ENCODE measurements around the gene NRP2.
A peak's percentile ranks its signal among the peaks of the same experiment; 100 is the strongest.

NRP2 gene

GRCh38 chr2:205660521-205661124 is 21.7 kb upstream of the NRP2 start:
- no peak for DNase-seq (ENCODE audit: low read depth in 2 of 2)

DNA sequence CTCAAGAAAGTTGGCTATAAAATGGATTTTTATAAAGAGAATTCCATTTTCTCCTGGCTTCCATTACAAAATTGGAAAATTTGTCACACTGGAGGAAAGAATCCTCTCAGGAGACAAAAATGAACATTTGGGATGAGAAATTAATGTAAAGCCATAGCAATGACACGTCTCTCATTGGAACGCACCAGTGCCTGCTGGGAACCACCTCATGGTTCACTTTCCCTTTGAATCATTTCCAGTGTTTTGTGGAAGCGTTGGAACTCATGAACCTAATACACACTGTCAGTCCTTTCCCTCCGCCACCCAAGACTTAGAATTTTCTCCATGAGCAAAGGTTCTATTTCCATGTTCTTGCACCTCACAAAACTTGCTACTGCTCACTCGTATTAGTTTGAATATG is 21.0 kb upstream of the NRP2 start:
- no peak for DNase-seq (ENCODE audit: low read depth in 2 of 2)

DNA sequence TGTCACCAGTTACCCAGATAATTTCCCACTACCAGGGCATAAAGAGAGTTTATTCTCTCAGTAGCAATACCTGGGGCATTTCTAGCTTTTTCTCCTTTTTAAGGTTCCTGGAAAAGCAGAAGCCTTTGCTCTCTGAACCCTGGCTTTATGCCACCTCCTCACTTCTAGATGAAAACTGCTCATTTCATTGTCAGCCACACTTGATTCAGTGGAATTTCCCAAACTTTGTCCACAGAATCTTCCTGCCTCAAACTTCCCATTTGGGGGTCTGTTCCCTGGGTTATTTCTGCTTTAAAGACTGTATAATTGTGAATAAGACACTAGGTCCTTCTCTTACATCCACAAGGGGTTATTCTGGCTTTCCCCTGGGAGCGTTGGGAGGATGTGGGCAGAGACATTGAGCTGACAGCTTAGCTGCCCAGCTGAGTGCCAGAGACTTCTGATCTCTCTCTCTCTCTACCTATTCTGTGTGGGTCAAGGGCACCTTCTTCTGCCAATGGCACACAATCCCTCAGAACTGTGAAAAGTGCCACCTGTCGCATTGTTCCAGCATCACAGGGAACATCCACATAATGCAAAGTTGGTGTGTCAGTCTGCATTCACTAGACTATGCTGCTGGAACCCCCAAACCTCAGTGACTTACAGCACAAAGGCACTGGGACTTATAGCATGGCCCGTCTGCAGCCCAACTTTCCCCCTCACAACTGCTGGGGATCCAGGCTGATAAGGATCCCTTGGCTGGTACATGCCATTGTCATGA is 19.9 kb upstream of the NRP2 start:
- DNase-seq (ENCODE audit: low read depth in 2 of 2): no peak

DNA sequence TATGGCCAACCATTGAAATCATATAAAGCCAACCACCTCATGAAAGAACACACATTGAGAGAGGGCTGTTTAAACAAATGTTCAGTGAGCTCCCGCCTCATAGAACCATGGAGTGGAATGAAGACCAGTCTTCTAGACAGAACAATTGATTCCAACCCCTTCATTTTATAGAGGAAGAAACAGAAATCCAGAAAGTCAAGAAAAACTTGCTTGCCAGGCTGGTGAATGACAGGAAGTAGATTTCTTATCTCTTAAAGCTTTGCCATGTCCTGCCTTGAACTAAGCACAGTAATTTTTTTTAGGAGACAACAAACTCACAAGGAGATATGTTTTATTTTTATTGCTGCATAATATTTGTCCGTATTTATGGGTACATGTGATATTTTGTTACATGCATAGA is 16.5 kb upstream of the NRP2 start:
- no peak for DNase-seq (ENCODE audit: low read depth in 2 of 2)

GRCh38 chr2:205670292-205670691 is 12.0 kb upstream of the NRP2 start:
- no peak for DNase-seq (ENCODE audit: low read depth in 2 of 2)

- no peak for DNase-seq (ENCODE audit: low read depth in 2 of 2)
Measured at GRCh38 chr2:205673312-205673711, 9.0 kb upstream of the NRP2 start.

- DNase-seq (ENCODE audit: low read depth in 2 of 2): no peak
Measured at GRCh38 chr2:205675861-205676516, 6.3 kb upstream of the NRP2 start.

- no peak for DNase-seq (ENCODE audit: low read depth in 2 of 2)
Measured at GRCh38 chr2:205678541-205679142, 3.7 kb upstream of the NRP2 start.

GRCh38 chr2:205679410-205680009 is 2.8 kb upstream of the NRP2 start:
- DNase-seq (ENCODE audit: low read depth in 2 of 2): no peak

DNA sequence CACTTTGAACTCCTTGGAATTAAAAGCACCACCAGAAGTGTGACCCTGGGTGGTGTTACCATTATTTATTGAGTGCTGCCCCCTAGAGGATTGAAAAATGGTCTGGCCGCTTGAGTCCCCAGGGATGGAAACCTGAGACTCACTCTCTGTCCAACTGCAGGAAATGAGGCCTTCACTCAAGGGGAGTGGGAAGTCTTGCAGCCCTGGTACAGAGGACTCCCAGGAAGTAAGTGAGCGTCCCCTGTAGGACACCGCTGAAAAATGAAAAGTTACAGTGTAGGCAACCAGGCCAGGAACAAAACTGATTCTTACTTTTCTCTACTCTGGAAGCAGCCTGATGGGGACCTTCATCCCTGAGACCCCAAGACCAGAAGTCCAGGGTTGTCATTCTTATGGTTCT is 2.2 kb upstream of the NRP2 start:
- DNase-seq (ENCODE audit: low read depth in 2 of 2): peak; percentile 25 to 42

DNA sequence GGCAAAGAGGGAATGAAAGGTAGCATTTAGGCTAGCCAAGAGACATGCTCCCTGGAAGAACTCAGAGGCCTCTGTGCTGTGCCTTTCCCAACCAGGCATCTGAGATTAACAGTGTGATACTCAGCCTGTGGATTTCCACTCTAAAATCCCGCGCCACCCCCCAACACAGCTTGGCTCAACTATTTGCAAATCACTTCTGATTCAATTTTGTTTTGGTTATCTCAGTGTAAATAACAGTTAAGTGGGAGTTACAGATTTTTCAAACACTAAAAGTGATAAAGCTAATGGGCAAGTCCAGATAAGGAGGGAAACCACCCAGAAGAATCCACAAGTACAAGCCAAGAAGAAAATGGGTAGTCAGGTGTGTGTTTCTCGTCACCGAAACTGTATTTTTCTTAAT is 1.4 kb upstream of the NRP2 start:
- DNase-seq (ENCODE audit: low read depth in 2 of 2): no peak

DNA sequence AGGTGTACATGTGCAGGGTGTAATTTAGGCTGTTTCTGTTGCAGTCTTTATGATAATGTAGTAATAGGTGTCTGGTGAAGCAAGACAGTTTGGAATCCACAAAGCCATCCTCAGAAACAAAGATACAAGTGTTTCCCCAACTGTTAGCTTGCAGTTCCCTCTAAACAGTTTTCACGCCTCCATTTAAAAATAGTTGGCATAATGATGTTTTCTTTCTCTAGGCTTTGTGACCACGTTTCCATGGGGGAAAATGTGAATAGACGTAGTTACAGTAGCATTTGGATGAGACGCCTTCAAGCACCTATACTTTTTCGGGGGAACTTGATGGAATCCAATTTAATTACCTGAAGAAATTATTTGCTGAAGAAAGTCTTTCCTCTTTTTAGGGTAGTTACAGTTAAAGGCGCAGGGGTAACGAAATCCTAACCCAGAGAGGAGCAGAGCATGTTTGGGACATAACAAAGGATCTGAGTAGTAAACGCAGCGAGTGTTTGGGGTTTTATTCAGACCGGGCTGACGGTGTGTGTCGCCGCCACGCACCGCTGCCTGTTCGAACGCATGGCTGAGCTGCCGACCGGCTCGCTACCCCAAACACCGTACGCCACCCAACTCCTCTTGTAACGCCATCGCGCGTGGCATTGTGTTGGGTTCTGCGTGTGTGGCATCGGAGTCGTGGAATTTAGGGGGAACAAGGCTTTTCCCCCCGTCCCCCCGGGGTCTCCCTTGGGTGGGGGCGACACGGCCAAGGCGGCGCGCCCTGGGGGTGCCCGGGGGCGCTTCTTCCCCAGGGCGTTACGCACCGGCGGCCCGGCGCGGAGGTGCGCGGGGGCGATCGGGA is 681 bp upstream of the NRP2 start:
- no peak for DNase-seq (ENCODE audit: low read depth in 2 of 2)

DNA sequence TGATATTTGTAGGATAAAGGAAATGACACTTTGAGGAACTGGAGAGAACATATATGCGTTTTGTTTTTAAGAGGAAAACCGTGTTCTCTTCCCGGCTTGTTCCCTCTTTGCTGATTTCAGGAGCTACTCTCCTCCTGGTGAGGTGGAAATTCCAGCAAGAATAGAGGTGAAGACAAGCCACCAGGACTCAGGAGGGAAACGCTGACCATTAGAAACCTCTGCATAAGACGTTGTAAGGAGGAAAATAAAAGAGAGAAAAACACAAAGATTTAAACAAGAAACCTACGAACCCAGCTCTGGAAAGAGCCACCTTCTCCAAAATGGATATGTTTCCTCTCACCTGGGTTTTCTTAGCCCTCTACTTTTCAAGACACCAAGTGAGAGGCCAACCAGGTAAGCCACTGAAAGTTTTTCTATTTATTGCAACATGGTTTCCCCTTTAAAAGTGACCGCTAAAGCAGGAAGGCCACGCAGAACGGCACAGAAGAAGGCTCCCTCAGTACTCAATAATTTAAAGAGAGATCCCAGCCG is 735 bp downstream of the NRP2 start:
- DNase-seq (ENCODE audit: low read depth in 2 of 2): no peak

DNA sequence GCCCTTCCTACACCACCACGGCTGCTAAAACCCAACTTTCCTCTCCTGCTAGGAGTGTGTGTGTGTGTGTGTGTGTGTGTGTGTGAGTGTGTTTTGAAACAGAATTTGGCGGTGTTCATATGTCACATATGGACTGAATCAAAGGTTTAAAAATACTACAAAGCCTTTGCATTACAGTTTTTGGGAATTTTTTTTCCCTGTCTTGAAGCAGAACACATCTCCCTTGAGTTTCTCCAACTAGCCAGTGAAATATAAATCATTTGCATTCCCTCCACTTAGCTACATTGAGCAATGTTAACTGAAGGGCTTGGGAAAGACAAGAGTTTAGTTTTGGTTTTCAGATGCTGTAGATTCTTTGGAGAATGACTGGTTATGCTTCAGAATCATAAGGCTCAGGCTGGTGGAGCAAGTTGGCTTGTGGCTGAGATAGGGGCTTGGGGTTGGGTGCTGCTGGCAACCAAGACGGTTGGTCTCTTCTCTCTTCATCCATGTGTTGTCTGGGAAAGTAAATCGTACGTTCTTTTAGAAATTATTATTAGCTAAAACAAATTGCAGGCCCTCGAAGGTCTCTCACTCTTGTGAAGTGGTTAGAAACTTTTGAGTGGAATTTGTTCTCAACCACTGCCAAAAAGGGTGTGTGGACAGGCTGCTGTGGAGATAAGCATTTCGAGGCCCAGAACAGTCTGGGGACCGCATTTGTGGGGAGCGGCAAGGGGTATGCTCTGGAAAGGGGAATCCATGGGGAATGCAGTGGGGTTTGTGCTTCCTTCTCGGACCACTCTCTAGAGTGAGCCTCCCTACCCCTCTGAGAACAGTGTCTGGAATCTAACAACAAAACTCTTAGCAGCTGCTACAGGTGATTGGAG is 1.4 kb downstream of the NRP2 start:
- no peak for DNase-seq (ENCODE audit: low read depth in 2 of 2)

DNA sequence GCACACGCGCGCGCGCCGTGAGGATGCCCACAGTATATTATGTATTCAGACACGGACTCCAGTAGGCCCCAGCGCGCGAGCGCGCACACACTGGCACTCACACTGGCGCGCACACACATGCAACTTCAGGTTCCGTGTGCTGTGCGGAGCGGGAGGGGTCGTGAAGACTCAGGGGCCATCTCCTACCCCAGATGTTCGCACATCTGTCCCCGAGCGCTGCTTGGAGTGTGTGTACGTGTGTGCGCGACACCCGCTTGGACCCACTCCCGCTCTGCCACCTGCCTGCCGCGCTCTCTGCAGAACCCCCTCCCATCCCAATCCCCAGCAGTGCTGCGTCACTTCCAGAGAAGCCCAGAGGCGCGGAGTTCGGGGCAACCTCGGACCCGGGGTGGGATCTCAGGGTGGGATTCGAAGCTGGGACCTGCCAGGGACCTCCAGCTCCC is 2.6 kb downstream of the NRP2 start:
- no peak for DNase-seq (ENCODE audit: low read depth in 2 of 2)

- no peak for DNase-seq (ENCODE audit: low read depth in 2 of 2)
Measured at GRCh38 chr2:205685314-205686055, 3.2 kb downstream of the NRP2 start.

- DNase-seq (ENCODE audit: low read depth in 2 of 2): no peak
Measured at GRCh38 chr2:205686056-205686782, 3.9 kb downstream of the NRP2 start.

GRCh38 chr2:205686783-205687640 is 4.7 kb downstream of the NRP2 start:
- no peak for DNase-seq (ENCODE audit: low read depth in 2 of 2)

Measured in activated CD4-positive, alpha-beta T cell treated with anti-CD3 and anti-CD28 coated beads for 24 hours (primary cell).